HG03025 (cell line): ENCODE data around the gene DCLK3.

ENCODE experiments used
- ATAC-seq: cut with Tn5 transposase; IDR thresholded peaks from one replicate; pipeline ENCODE4 v1.9.1; 2021; ENCODE audit warnings: mild to moderate bottlenecking, moderate library complexity; ENCODE audit not compliant: unreplicated experiment, low FRiP score

DCLK3 gene

GRCh38 chr3:36763850-36764703 lies at the start of gene DCLK3:
DCLK3 (minus strand) TSS chr3:36764553; CDS start chr3:36764263, 290 bp downstream.
- no peak for ATAC-seq

GRCh38 chr3:36813305-36813704 lies 49.0 kb upstream of the DCLK3 start:
- no peak for ATAC-seq

GRCh38 chr3:36812240-36812639 lies 47.9 kb upstream of the DCLK3 start:
- ATAC-seq = no peak

- no peak for ATAC-seq
These were observed 47.4 kb upstream of the DCLK3 start for GRCh38 chr3:36811768-36812167.

GRCh38 chr3:36804295-36805055 lies 40.1 kb upstream of the DCLK3 start:
- ATAC-seq = no peak

- ATAC-seq = no peak
These were observed 38.9 kb upstream of the DCLK3 start for GRCh38 chr3:36803091-36803791.

GRCh38 chr3:36800533-36801116 lies 36.3 kb upstream of the DCLK3 start:
- no peak for ATAC-seq

GRCh38 chr3:36796881-36797280 lies 32.5 kb upstream of the DCLK3 start:
- ATAC-seq = no peak

- ATAC-seq = no peak
These were observed 31.8 kb upstream of the DCLK3 start for GRCh38 chr3:36796161-36796560.

- no peak for ATAC-seq
These were observed 31.3 kb upstream of the DCLK3 start for GRCh38 chr3:36795622-36796021.

- ATAC-seq = no peak
These were observed 28.0 kb upstream of the DCLK3 start for GRCh38 chr3:36792342-36792741.

GRCh38 chr3:36790765-36791164 lies 26.4 kb upstream of the DCLK3 start:
- no peak for ATAC-seq

- ATAC-seq = no peak
These were observed 22.9 kb upstream of the DCLK3 start for GRCh38 chr3:36786921-36787890.

- no peak for ATAC-seq
These were observed 19.8 kb upstream of the DCLK3 start for GRCh38 chr3:36784138-36784635.

GRCh38 chr3:36777424-36778218 lies 13.3 kb upstream of the DCLK3 start:
- ATAC-seq = no peak

- ATAC-seq = no peak
These were observed 12.1 kb upstream of the DCLK3 start for GRCh38 chr3:36776436-36776835.

- ATAC-seq = no peak
These were observed 9.7 kb upstream of the DCLK3 start for GRCh38 chr3:36774052-36774451.

- no peak for ATAC-seq
These were observed 7.6 kb upstream of the DCLK3 start for GRCh38 chr3:36771931-36772330.

- ATAC-seq = no peak
These were observed 5.6 kb upstream of the DCLK3 start for GRCh38 chr3:36769926-36770325.
